Adipocyte (in vitro differentiated cells): ENCODE results near the gene NDST1.
A peak's percentile ranks its signal among the peaks of the same experiment; 100 is the strongest.

Source experiments
- DNase-seq: peaks from one replicate; pipeline ENCODE4 v3.0.0-alpha.2; 2015; ENCODE audit warnings: low read depth
- H3K27me3 ChIP-seq: replicated peaks from 2 replicates; pipeline ENCODE4 v1.7.0; 2013; ENCODE audit warnings: mild to moderate bottlenecking, low read length, moderate library complexity; ENCODE audit not compliant: control insufficient read depth, insufficient read depth
- H3K36me3 ChIP-seq: 2 replicates; pipeline ENCODE4 v1.7.0; 2013; ENCODE audit warnings: low read length, mild to moderate bottlenecking, moderate library complexity; ENCODE audit not compliant: control insufficient read depth, insufficient read depth, severe bottlenecking
- H3K4me1 ChIP-seq: 2 replicates; pipeline ENCODE4 v1.7.0; 2013; ENCODE audit warnings: mild to moderate bottlenecking, low read length, moderate library complexity; ENCODE audit not compliant: control insufficient read depth, insufficient read depth
- H3K4me3 ChIP-seq: 2 replicates; pipeline ENCODE4 v1.7.0; 2013; ENCODE audit warnings: mild to moderate bottlenecking, low read length, moderate library complexity
- H3K9ac ChIP-seq: 2 replicates; pipeline ENCODE4 v1.7.0; 2013; ENCODE audit warnings: mild to moderate bottlenecking, low read length, moderate library complexity
- H3K9me3 ChIP-seq: 2 replicates; pipeline ENCODE4 v1.7.0; 2013; ENCODE audit warnings: mild to moderate bottlenecking, low read length, moderate library complexity; ENCODE audit not compliant: control insufficient read depth

Gene NDST1

DNA sequence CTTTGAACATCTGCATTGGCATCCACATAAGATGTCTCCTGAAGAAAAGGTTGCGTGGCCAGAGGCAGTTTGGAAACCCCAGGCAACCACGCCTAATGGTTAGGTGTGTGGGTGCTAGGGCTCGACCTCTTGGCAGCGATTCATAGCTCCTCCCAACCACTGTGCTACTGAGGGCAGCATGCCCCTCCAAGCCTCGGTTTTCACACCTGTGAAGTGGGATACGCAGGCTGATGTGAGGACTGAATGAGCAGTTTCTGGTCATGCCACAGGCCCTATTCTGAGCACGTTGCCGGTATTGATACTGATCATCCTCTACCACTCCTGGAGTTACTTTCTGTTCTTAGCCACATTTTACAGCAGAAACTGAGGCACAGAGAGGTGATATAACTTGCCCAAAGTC is 19.1 kb downstream of the NDST1 start:
- H3K27me3 ChIP-seq = no peaks in the 10 kb centered on the region
- DNase-seq = no peak
- peaks cover 27% of the 10 kb centered on the region for H3K4me1 ChIP-seq
- no peak overlapping the region for H3K4me3 ChIP-seq
- no peaks in the 10 kb centered on the region for H3K9me3 ChIP-seq
- H3K9ac ChIP-seq = peak overlapping the region; percentile 7
- peaks cover 64% of the 10 kb centered on the region for H3K36me3 ChIP-seq

DNA sequence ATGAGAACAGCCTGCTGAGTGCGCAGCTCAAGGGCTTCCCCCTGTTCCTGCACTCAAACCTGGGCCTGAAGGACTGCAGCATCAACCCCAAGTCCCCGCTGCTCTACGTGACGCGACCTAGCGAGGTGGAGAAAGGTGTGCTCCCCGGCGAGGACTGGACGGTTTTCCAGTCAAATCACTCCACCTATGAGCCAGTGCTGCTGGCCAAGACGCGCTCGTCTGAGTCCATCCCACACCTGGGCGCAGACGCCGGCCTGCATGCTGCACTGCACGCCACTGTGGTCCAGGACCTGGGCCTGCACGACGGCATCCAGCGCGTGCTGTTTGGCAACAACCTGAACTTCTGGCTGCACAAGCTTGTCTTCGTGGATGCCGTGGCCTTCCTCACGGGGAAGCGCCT is 19.9 kb downstream of the NDST1 start:
- DNase-seq = no peak
- no peak overlapping the region for H3K4me3 ChIP-seq
- peaks cover 25% of the 10 kb centered on the region for H3K4me1 ChIP-seq
- H3K9ac ChIP-seq = no peak overlapping the region
- peaks cover 62% of the 10 kb centered on the region for H3K36me3 ChIP-seq
- H3K27me3 ChIP-seq = no peaks in the 10 kb centered on the region
- no peaks in the 10 kb centered on the region for H3K9me3 ChIP-seq

DNA sequence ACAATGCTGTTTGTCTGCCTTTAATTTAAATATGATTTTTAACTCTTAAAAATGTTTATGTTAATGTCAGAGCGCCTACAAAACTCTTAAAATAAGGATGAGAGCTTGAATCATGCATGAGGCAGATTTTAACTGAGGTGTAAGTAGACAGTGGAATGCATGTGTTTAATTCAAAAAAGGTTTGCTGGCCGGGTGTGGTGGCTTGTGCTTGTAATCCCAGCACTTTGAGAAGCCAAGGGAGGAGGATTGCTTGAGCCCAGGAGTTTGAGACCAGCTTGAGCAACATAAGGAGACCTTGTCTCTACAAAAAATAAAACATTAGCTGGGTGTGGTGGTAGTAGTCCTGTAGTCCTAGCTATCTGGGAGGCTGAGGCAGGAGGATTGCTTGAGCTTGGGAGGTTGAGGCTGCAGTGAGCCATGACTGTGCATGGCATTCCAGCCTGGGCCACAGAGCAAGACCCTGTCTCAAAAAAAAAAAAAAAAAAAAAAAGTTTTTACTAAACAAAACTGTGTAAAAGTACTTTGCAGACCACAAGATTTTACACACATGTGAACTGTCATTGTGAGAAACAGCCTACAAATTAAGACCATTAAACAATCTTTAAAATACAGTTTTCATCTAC is 21.1 kb downstream of the NDST1 start:
- Histone ChIP-seq H3K36me3 (peaks cover 64% of the 10 kb centered on the region), H3K9me3 (no peaks in the 10 kb centered on the region), H3K9ac (no peak overlapping the region), H3K27me3 (no peaks in the 10 kb centered on the region), H3K4me3 (no peak overlapping the region), H3K4me1 (peaks cover 12% of the 10 kb centered on the region)
- no peak for DNase-seq

DNA sequence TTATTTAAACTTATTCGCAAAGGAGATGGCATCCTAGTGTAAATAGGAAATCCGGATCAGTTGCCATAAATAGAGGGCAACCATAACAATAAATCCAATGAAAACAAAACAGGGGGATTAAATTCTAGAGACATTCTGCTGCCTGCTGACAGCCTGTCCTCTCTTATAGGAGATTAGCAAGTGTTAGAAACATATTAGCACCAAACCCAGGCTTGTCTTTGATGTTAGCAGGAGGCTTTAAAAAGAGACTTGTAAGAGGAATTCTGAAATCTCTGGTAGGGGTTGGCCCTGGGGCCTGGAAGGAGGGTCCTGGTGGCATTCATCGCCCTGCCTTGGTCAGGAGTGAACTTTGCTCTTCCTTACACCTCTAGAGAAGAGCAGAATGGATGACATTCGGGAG is 21.6 kb downstream of the NDST1 start:
- Histone ChIP-seq H3K9me3 (no peaks in the 10 kb centered on the region), H3K4me3 (no peak overlapping the region), H3K27me3 (no peaks in the 10 kb centered on the region), H3K36me3 (peaks cover 69% of the 10 kb centered on the region), H3K9ac (no peak overlapping the region), H3K4me1 (peaks cover 10% of the 10 kb centered on the region)
- DNase-seq = no peak

DNA sequence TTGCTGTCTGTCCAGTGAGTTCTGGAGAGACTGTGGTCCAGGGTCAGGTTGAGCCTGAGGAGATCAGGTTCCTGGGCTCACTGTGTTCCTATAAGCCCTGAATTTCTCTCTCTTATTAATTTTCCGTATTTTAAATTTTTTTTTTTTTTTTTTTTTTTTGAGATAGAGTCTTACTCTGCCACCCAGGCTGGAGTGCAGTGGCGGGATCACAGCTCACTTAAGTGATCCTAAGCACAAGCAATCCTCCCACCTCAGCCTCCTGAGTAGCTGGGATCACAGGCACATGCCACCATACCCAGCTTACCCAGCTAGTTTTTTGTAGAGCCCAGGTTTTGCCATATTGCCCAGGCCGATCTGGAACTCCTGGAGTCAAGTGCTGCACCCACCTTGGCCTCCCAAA is 22.5 kb downstream of the NDST1 start:
- H3K9me3 ChIP-seq = no peaks in the 10 kb centered on the region
- peaks cover 74% of the 10 kb centered on the region for H3K36me3 ChIP-seq
- DNase-seq = no peak
- H3K9ac ChIP-seq = no peak overlapping the region
- no peak overlapping the region for H3K4me3 ChIP-seq
- H3K4me1 ChIP-seq = peaks cover 10% of the 10 kb centered on the region
- H3K27me3 ChIP-seq = no peaks in the 10 kb centered on the region

DNA sequence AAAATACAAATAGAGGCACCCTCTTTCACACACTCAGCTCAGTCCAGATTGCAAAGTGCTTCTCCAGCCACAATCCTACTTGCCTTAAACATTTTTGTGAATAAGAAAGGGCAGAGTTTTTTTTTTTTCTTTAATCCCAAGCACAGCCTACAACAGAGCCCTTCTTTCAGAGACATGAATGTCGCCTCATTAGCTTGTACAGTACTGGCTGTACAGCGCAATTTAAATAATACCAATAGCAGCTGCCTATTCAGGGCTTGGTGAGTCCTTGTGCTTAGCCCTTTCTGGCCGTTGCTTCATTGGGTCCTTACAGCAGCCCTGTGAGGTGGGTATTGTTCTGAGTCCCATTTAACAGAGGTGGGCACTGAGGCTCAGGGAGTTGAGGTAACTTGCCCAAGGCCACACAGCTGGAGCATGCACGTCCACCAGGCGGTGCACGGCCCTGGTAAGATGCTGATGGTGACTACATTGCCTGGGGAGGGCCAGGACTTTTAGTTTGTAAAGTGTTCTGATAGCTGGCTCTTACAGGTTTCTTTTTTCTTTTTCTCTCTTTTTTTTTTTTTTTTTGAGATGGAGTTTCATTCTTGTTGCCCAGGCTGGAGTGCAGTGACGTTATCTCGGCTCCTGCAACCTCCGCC is 23.1 kb downstream of the NDST1 start:
- H3K4me1 ChIP-seq = peaks cover 8% of the 10 kb centered on the region
- H3K9me3 ChIP-seq = no peaks in the 10 kb centered on the region
- H3K27me3 ChIP-seq = no peaks in the 10 kb centered on the region
- no peak for DNase-seq
- H3K36me3 ChIP-seq = peaks cover 78% of the 10 kb centered on the region
- H3K4me3 ChIP-seq = no peak overlapping the region
- H3K9ac ChIP-seq = no peak overlapping the region

DNA sequence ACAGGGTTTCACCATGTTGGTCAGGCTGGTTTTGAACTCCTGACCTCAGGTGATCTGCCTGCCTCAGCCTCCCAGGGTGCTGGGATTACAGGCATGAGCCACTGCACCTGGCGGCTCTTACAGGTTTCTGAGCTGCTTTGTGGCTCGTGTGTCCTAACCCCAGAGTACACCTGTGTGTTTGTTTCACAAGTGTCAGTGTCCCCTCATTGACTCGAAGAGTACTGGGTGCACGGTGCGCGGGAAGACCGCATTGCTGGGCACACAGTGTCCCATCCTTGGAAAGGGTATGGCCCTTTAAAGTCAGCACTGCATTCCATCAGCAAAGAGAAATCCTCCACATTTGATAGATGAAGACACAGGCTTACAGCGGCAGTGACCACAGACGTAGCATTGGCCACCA is 23.8 kb downstream of the NDST1 start:
- Histone ChIP-seq H3K36me3 (peaks cover 81% of the 10 kb centered on the region), H3K9me3 (no peaks in the 10 kb centered on the region), H3K4me3 (no peak overlapping the region), H3K4me1 (peaks cover 2% of the 10 kb centered on the region), H3K27me3 (no peaks in the 10 kb centered on the region), H3K9ac (no peak overlapping the region)
- DNase-seq = no peak

DNA sequence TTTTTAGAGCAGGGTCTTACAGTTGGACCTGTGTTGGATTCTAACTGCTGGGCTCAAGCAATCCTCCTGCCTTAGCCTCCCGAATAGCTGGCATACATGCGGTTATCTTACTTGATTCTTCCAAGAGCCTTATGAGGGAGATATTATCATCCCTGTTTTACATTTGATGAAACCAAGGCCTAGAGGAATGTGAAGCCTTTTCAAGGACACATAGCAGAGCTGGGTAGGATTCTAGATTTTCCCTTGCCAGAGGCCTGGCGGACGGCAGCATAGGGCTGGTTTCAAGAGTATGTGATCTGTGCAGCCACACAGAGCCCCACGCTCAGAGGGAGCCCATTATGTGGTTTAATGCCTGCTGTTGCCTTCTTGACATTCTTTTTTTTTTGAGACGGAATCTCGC is 24.2 kb downstream of the NDST1 start:
- Histone ChIP-seq H3K4me3 (no peak overlapping the region), H3K9ac (no peak overlapping the region), H3K36me3 (peaks cover 81% of the 10 kb centered on the region), H3K4me1 (no peaks in the 10 kb centered on the region), H3K9me3 (no peaks in the 10 kb centered on the region), H3K27me3 (no peaks in the 10 kb centered on the region)
- no peak for DNase-seq

DNA sequence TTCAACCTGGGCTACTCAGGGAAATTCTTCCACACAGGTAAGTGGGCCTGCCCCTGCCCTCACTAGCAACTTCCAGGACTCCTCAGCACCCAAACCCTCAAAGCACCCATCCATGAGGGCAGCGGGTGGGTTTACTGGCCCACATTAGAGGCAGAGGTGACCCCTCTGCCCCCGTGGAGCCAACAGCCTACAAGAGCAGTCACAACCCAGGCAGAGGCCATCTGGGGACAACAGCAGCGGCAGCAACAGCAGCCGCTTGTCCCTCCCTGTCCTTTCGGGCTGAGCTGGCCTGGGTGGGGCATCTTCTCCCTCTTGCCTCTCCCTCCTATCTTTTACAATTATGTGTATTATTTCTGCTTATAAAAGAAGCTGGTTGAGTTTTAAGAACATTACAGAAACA is 25.1 kb downstream of the NDST1 start:
- no peaks in the 10 kb centered on the region for H3K9me3 ChIP-seq
- H3K4me1 ChIP-seq = peaks cover under 1% of the 10 kb centered on the region
- no peak overlapping the region for H3K4me3 ChIP-seq
- no peaks in the 10 kb centered on the region for H3K27me3 ChIP-seq
- peaks cover 81% of the 10 kb centered on the region for H3K36me3 ChIP-seq
- DNase-seq = no peak
- H3K9ac ChIP-seq = no peak overlapping the region

DNA sequence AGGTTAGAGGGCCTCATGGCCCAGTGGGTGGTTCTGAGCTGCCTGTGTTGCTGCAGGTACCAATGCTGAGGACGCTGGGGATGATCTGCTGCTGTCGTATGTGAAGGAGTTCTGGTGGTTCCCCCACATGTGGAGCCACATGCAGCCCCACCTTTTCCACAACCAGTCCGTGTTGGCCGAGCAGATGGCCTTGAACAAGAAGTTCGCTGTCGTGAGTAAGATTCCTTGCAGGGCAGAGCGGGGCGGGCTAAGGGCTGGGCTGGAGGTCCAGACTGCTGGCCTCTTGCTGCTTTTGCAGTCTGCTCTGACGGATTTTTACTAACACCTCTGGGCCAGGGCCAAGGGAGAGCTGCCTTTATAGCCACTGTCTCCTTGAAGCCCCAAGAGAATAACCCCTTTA is 26.9 kb downstream of the NDST1 start:
- Histone ChIP-seq H3K27me3 (no peaks in the 10 kb centered on the region), H3K9me3 (no peaks in the 10 kb centered on the region), H3K9ac (no peak overlapping the region), H3K4me1 (peaks cover 10% of the 10 kb centered on the region), H3K36me3 (peaks cover 82% of the 10 kb centered on the region), H3K4me3 (no peak overlapping the region)
- no peak for DNase-seq

DNA sequence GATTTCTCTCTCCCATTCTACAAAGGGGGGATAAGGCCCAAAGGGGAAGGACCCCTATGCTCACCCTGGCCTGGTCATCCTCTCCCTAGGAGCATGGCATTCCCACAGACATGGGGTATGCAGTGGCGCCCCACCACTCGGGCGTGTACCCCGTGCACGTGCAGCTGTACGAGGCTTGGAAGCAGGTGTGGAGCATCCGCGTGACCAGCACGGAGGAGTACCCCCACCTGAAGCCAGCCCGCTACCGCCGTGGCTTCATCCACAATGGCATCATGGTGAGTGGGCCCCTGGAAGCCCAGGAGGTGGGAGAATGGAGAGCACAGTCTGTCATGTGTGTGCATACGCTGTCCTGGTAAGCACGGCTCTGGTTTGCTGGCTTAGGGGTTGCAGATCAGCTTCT is 27.7 kb downstream of the NDST1 start:
- no peaks in the 10 kb centered on the region for H3K27me3 ChIP-seq
- no peak for DNase-seq
- peaks cover 89% of the 10 kb centered on the region for H3K36me3 ChIP-seq
- no peak overlapping the region for H3K4me3 ChIP-seq
- H3K9ac ChIP-seq = no peak overlapping the region
- H3K9me3 ChIP-seq = no peaks in the 10 kb centered on the region
- H3K4me1 ChIP-seq = peaks cover 14% of the 10 kb centered on the region
